HG03139 (cell line): ENCODE results near the gene TFIP11.
"Not testable (repeated sequence)": the region's sequence is repeated elsewhere in the genome, so short reads cannot be mapped to it uniquely, and the experiment has no call there.

Experiments
- ATAC-seq: cut with Tn5 transposase; IDR thresholded peaks from one replicate; pipeline ENCODE4 v1.9.1; 2021; ENCODE audit not compliant: unreplicated experiment

Gene TFIP11

DNA sequence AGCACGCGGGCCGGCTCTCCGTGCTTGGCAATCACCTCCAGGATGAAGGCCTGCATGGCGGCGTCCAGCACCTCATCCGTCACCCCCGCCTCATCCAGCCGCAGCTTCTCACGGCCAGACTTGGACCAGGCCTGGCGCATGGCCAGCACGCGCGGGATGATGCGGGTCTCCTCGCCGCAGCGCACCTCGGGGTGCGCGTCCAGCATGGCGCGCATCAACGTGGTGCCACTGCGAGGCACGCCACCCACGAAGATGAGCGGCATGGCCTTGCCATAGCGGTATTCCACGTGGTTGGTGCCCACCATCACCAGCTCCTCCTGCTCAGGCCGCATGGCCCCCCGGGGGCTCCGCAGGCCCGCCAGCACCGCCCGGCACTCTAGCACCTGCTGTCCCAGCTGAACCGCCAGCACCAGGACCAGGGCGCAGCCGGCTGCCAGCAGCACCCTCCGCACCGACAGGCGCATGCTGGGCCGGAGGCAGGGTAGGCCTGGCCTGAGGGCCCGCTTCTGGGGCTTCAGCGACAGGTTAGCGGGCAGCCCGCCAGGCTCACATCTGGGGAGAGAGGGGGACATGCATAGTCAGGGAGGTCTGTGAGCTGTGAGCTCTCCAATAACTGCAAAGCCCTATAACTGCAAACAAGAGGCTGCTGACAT is 29.0 kb upstream of the TFIP11 start:
- ATAC-seq: no peak

- no peak for ATAC-seq
These were observed 27.8 kb upstream of the TFIP11 start for GRCh38 chr22:26540119-26540518.

DNA sequence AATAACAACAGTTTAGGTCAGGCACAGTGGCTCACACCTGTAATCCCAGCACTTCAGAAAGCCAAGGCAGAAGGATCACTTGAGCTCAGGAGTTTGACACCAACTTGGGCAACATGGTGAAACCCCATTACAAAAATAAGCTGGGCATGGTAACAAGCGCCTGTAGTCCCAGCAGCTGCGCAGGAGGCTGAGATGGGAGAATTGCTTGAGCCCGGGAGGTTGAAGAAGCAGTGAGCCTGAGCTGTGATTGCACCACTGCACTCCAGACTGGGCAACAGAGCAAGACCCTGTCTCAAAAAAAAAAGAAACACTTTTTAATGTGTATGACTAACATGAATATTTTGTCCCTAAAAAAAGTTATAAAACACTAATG is 24.5 kb upstream of the TFIP11 start:
- ATAC-seq: no peak

DNA sequence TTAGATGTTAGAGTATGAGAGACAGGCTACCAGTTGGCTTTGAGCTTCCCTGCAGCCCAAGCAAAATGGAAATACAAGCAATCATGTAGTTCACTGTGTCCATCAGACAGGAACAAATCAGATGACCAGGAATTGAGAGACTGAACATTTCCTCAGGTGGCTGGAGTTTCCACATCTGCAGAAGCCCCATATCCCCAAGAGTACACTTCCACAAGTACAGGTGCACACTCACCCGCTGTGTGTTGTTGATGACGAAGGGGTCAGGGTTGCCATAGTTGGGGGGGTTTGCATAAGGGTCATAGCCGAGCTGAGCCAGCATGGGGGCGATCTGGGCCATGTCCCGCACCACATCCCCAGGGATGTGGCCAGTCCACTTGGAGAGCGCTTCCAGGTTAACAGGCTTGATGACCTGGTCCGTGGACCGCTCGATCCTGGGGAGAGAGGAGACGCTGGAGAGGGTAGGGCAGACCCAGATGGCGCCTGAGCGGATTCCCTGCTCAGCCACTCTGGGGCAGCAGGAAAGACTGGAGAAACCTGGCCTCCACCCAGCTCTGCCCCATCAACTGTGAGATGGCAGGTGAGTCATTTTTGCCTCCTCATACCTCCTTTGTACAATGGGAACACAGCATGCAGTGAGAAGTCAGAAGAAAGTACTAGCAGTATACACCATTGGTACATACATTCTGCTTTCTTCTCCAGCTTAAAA is 23.9 kb upstream of the TFIP11 start:
- no peak for ATAC-seq

GRCh38 chr22:26535603-26535908 is 23.3 kb upstream of the TFIP11 start:
- no peak for ATAC-seq

GRCh38 chr22:26534874-26535602 is 22.8 kb upstream of the TFIP11 start:
- no peak for ATAC-seq

DNA sequence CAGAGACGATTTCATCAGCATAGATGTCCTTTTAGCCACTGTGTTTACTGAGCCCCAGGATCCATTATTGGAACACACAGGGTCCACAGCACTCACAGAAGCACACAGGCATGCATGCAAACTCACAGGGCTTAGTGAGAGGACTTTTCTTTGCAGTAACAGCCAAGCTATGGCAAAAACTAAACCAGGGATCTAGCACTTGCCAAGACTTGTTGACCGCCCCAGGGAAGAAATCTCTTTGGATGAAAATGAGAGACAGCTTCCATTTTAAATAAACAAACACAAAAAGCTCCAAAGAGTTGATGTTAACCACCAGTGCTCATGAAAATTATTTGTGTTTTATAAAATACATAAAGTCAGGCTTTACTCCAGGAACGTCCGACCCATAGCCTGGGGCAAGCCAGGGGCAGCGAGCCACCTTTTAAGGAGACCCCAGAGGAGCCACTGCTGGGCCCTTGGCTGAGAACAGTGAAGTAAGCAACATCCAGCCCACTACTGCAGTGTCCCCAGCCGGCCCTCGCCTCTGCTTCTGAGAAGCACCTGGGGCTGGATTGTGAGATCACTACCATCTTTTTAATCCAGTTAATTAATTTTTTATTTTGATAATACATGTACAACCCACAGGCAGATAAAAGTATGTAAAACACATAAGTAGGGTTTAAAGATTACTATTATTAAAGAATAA is 22.0 kb upstream of the TFIP11 start:
- no peak for ATAC-seq

DNA sequence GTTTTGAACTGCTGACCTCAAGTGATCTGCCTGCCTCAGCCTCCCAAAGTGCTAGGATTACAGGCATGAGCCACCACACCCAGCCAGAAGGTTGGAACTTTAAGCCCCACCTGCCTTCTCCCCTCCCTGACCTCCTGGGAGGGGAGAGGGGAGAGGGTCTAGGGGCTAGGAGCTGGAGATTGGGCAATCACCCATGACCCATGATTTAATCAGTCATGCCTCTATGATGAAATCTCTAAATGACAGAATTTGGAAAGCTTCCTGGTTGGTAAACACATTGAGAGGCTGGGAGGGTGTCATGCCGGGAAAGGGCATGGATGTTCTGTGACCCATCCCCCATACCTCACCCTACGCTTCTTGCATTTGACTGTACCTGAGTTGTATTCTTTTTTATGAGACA is 17.1 kb upstream of the TFIP11 start:
- ATAC-seq: no peak

GRCh38 chr22:26528518-26528917 is 16.2 kb upstream of the TFIP11 start:
- ATAC-seq: not testable (repeated sequence)

GRCh38 chr22:26527574-26528465 is 15.5 kb upstream of the TFIP11 start:
- ATAC-seq: no peak

GRCh38 chr22:26527167-26527566 is 14.9 kb upstream of the TFIP11 start:
- ATAC-seq: no peak

- ATAC-seq: no peak
These were observed 13.8 kb upstream of the TFIP11 start for GRCh38 chr22:26525946-26526564.

DNA sequence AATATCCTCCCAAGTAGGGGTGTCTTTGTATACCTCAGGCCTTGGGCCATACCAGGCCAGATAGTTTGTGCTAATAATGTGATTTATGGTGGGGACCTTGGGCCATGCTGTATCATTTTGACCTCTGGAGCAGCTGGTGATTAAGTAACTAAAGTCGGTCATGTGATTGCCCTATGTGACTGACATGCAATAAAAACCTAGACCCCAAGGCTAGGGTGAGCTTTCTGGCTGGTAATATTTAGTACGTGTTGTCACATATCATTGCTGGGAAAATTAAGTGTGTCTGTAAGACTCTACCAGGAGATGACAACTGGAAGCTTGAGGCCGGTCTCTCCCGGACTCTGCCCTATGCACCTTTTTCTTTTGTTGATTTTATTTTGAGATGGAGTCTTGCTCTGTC is 12.6 kb upstream of the TFIP11 start:
- no peak for ATAC-seq

DNA sequence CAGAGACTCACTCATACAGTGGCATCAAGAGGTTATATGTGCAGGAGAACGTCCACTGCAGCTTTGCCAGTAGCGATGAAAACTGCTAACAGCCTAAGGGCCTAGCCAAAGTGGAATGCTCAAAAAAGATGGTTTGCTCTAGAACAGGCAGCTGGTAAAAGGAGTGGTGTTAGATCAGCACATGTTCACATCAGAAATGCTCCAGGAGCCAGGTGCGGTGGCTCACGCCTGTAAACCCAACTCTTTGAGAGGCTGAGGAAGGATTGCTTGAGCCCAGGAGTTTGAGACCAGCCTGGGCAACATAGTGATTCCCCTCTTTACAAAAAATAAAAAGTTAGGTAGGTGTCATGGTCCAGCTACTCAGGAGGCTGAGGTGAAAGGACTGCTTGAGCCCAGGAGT is 10.3 kb upstream of the TFIP11 start:
- no peak for ATAC-seq

DNA sequence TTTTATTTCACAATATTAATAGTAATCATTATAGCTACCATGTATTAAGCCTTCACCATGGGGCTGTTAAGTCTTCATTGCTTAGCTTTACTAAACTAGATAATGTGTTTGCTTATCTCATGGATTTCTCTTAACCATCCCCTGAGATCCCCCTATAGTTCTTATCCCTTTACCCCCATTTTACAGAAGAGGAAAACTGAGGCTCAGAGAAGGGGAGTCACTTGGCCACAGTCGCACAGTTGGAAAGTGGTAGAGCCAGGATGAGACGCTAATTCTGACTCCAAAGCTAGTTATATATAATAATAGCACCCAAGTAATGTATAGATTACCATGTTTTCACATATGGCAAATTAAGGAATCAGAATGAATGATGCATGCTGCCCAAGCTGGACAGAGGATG is 9.7 kb upstream of the TFIP11 start:
- ATAC-seq: no peak

DNA sequence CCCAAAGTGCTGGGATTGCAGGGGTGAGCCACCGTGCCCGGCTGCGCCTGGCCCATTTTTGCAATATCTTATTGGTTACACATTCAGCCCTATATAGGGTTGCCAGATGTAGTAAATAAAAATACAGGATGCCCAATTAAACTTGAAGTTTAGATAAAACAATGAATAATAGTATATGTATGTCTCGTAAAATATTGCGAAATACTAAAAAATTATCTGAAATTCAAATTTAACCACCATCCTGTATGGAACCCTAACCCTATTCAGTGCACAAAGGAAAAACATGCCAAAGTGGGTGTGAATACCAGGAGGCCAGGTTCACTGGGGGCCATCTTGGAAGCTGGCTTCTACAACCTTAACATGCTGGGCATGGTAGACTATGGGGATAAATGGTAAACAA is 5.2 kb upstream of the TFIP11 start:
- ATAC-seq: no peak

GRCh38 chr22:26516503-26516902 is 4.2 kb upstream of the TFIP11 start:
- ATAC-seq: no peak

DNA sequence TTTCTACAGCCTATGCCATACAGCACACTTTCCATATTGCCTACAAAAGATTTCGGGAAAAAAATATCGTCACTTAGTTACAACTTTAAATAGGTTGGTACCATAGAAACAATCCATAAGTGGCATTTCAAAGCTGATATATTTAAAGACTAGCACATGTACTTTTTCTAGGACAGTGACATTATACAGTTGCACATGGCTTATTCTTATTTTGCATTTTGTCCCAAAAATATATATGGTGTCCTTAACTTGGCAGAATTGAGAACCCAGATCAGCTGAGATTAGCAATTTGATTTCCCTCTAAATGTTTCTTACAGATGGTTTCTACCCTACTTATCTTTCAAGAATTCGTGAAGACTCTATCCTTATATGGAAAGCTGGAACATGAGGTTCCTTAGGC is 3.7 kb upstream of the TFIP11 start:
- ATAC-seq: no peak

- ATAC-seq: no peak
These were observed 2.3 kb upstream of the TFIP11 start for GRCh38 chr22:26514419-26515161.

- ATAC-seq: no peak
These were observed 1.6 kb upstream of the TFIP11 start for GRCh38 chr22:26513838-26514237.
